Retinal pigment epithelial cell (primary cell): ENCODE measurements around the gene PFN4.

Experiments
- DNase-seq: peaks from one replicate; pipeline ENCODE4 v3.0.0-alpha.2; 2010; ENCODE audit warnings: low read depth
- H3K4me3 ChIP-seq: 2 replicates; pipeline ENCODE4 v1.5.1; 2011; ENCODE audit warnings: mild to moderate bottlenecking, low read length, control low read depth, moderate library complexity
- CTCF ChIP-seq: conservative IDR thresholded peaks from 2 replicates; pipeline ENCODE4 v1.5.1; 2011; ENCODE audit warnings: low read depth, low read length, control low read depth, inconsistent platforms

Gene PFN4

GRCh38 chr2:24125956-24126355, 2.8 kb upstream of the PFN4 start:
- H3K4me3 ChIP-seq: no peak overlapping the region
- TF ChIP-seq CTCF: no peak
- DNase-seq: no peak

- DNase-seq: no peak
- no peak for TF ChIP-seq CTCF
- peak overlapping the region; percentile 74 for H3K4me3 ChIP-seq
These were observed 917 bp upstream of the PFN4 start for GRCh38 chr2:24123922-24124580.

GRCh38 chr2:24122366-24123194, 554 bp downstream of the PFN4 start:
- DNase-seq: no peak
- H3K4me3 ChIP-seq: peak overlapping the region; percentile 74
- no peak for TF ChIP-seq CTCF

- no peak overlapping the region for H3K4me3 ChIP-seq
- DNase-seq: no peak
- no peak for TF ChIP-seq CTCF
These were observed 1.7 kb downstream of the PFN4 start for GRCh38 chr2:24121469-24121868.

GRCh38 chr2:24121066-24121465, 2.1 kb downstream of the PFN4 start:
- no peak for DNase-seq
- TF ChIP-seq CTCF: no peak
- H3K4me3 ChIP-seq: no peak overlapping the region

GRCh38 chr2:24117902-24118301, 5.2 kb downstream of the PFN4 start:
- no peak for DNase-seq
- no peak for TF ChIP-seq CTCF
- no peak overlapping the region for H3K4me3 ChIP-seq

GRCh38 chr2:24115057-24115456, 8.1 kb downstream of the PFN4 start:
- H3K4me3 ChIP-seq: no peak overlapping the region
- no peak for TF ChIP-seq CTCF
- no peak for DNase-seq
